HG03342 (cell line): ENCODE results near the gene ZNF281.
"Not testable (repeated sequence)": the region's sequence is repeated elsewhere in the genome, so short reads cannot be mapped to it uniquely, and the experiment has no call there.

Experiments
- ATAC-seq: cut with Tn5 transposase; IDR thresholded peaks from one replicate; pipeline ENCODE4 v1.9.1; 2021; ENCODE audit warnings: mild to moderate bottlenecking, moderate library complexity; ENCODE audit not compliant: unreplicated experiment

Gene ZNF281

DNA sequence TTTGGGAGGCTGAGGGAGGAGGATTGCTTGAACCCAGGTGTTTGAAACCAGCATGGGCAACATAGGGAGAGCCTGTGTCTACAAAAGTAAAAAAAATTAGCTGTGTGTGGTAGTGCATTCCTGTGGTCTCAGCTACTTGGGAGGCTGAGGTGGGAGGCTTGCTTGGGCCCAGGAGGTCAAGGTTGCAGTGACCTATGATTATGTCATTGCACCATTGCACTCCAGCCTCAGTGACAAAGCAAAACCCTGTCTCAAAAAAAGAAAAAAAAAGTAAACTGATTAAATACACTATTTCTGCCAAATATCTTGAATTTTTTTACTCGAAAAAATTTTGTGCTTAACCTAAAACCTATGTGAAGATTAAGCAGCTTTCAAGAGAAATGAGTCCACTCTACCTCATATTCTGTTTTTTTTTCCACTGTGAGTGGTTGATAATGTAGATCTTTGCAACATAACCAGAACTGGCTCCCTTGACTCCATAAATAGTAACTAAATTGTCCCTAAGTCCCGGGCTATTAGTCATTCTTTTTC lies 19.4 kb upstream of the ZNF281 start:
- no peak for ATAC-seq

DNA sequence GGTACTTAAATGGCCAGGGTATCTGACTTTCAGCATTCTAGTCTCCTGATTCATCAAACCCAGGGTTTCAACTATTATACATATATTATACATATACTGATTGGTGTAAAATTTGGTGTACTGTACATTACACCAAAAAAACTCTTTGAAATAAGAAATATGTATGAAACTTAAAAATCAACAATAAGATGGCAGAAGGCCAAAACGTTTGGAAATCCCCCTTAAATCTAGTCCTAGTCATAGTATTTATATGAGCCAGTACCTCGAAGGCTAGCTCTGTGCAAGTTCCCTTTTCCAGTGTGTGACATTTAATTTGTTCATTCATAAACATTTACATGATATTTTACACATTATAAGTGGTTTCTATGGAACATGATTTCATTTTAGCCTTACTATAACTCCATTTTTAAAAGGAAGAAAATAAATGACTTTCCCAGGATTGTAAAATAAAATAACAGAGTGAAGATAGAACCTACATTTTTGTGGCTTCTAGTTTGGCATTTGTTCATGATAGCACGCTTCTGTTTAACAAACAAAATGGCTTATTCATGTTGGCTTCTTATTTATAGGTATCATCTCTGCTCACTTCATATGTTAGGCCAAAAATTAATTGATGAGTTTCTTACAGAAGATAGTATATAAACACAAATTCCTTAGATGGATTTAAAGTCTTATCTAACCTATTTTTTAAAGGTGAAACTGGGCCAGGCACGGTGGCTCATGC lies 18.8 kb upstream of the ZNF281 start:
- no peak for ATAC-seq

DNA sequence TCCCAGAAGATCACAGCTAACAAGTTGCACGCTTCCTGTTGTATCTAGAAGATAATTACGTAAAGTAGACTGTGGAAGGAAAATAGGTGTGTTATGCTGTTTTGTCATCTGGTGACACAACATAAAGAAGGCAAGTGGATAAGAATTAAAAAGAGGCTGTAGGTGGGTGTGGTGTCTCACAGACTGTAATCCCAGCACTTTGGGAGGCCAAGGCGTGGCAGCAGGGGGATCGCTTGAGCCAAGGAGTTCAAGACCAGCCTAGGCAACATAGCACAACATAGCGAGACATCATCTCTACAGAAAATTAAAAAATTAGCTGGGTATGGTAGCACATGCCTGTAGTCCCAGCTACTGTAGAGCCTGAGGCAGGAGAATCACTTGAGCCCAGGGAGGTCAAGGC lies 17.9 kb upstream of the ZNF281 start:
- ATAC-seq: no peak

DNA sequence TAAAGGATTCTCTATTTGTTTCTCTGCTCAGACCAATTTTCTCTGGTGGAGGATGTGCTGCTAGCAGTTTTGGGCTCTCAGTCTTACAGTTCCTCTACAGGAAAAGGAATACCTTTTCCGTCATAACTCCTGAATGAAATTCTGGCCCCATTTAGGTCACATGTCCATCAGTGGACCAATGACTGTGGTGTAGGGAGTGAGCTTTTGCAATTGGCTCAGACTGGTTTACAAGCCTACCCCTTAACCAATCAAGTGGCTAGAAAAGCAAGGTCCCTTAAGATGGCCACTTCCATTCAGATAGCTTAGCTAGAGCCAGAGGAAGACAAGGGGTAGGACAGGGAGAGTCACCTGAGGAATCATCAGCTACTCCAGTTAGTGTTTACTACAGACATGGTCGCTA lies 16.4 kb upstream of the ZNF281 start:
- no peak for ATAC-seq

DNA sequence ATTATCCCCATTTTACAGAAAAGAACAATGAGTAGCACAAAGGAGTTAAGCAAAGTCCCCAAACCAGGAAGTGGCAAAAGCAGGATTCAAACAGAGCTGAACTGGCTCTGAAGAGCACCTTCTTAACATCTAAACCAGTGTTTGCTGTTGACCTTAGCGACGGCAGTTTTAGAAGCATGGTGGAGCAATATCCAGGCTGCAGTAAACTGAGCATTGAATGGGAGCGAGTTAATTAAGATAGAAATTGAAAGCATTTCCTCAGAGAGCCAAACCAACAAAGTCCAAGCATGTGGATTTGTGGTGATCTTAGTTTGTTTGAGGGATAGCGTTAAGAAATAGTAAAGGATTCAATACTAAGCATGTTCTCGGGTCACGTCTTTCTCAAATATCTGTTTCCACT lies 13.4 kb upstream of the ZNF281 start:
- no peak for ATAC-seq

DNA sequence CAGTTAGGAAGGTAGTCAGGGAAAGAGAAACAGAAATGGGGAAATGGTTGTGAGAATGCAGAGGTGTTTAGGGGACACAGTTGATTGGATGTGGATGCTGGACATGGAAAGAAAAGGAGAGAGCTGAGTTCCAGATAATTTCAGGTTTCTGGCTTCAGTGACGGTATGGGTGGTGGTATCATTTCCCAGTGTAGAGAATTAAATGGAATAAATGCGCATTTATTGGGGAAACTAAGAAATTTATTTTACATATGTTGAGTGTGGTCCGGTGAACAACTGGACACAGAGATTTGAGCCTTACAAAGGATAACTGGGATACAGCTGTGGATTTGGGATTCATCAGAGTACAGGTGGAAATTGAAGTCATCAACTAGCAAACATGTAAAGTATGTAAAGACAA lies 12.4 kb upstream of the ZNF281 start:
- ATAC-seq: no peak

DNA sequence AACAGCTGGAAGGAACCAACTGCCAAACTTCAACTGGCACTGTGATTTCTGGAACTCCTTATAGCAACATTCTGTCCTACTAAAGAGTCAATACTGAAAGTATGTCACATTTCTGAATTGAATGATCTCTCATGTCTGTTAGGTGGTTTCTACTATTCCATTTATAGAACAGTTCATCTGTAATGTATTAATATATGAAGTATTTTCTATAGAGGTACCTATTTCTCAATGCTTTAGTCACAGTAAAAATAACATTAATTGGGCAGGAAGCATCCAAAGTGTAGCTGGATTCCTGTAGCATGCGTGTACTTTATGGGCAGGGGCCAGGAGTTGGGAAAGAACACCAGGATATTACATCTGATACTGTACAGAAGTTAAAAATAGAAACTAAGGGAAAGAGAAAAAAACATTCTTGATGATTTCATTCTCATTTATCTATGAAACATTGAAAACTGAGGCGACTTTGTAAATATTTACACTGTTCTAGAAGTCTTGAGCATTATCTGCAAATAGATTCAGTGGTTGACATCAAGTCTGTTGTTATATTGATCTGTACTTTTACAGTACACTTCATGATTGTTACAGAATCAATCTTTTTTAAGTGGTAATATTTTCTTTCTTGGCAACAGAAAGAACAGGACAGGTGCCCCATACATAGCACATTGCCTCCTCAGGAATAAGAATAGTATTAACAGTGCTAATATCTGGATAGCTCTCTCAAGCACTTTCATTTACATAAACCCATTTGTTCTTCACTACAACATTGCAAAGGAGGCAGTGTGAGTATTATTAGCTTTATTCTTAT lies 6.2 kb upstream of the ZNF281 start:
- peak; percentile 77 for ATAC-seq

DNA sequence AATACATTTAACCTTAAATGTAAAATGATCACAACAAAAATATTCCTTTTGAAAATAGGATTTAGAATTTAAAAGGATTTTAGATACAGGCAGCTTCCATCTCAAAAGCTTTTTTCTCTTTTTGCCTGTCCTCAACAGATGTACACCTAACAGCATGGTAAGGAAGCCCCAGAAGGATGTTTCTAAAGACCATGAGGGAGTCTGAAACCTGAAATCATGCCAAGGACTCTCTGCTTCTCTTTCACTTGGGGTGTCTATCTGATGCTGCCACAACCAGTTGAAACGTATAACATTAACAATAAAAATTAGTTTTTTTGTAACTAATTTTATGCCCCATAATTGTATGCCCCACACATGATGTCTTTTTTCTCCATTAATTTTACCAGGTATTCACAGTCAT lies 5.4 kb upstream of the ZNF281 start:
- peak; percentile 63 for ATAC-seq

DNA sequence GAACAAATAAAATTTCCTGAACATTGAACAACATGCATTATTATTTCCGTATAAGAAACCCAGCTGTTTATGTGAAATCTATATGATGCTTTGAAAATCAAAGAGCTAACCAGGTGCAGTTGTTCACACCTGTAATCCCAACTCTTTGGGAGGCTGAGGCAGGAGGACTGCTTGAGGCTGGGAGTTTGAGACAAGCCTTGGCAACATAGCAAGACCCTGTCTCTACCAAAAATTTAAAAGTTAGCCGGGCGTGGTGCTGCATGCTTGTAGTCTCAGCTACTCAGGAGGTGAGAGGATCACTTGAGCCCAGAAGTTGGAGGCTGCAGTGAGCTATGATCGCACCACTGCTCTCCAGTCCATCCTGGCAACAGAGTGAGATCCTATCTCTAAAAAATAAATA lies 4.8 kb upstream of the ZNF281 start:
- ATAC-seq: no peak

DNA sequence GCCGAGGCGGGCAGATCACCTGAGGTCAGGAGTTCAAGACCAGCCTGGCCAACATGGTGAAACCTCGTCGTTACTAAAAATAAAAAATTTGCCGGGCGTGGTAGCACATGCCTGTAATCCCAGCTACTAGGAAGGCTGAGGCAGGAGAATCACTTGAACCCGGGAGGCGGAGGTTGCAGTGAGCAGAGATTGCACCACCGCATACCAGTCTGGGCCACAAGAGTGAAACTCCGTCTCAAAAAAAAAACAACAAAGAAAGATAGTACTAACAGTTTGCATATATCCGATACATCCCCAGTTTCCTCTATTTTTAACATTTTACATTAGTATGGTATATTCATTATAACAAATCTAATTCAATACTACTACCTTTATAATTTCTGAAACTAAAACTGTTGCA lies 3.9 kb upstream of the ZNF281 start:
- ATAC-seq: not testable (repeated sequence)

DNA sequence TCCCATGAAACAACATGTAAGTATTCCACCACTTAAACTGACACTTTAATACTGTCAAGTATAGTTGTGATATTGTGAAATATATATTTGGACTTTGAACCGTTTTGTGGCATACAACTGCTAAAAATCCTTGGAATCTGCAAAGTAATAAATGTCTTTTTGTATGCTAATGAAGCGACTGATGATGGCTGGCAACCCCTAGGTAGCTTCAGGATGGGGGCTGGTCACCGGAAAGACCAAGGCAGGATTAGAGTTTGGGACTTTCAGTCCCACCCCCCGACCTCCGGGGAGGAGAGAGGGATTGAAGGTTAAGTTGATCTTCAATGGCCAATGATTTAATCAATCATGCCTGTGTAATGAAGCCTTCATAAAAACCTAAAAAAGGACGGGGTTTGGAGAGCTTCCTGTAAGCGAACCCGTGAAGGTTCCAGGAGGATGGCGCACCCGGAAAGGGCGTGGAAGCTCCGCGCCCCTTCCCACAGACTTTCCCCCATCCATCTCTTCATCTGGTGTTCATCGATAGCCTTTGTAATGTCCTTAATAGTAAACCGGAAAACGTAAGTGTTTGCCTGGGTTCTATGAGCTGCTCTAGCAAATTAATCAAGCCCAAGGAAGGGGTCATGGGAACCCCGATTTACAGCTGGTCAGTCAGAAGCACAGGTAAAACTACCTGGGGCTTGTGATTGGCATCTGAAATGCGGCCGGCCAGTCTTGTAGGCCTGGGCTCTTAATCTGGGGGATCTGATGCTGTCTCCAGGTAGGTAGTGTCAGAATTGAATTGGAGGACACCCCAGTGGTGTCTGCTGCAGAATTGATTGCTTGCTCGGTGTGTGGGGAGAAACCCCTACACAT lies 1.8 kb upstream of the ZNF281 start:
- no peak for ATAC-seq

DNA sequence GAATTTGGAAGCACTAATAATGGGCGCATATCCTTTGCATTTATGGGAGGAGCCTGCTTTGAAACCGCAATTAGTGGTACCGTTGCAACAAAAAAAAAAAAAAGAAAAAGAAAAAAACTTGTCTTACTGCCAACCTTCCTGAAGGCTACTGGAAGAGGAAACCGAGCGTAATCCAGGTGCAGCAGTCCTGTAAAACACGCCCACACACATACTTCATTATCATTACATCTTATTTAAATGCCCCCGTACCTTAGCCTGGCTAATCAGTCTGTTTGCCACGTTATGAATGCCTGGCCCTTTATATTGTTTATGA lies 686 bp upstream of the ZNF281 start:
- peak; percentile 16 for ATAC-seq

DNA sequence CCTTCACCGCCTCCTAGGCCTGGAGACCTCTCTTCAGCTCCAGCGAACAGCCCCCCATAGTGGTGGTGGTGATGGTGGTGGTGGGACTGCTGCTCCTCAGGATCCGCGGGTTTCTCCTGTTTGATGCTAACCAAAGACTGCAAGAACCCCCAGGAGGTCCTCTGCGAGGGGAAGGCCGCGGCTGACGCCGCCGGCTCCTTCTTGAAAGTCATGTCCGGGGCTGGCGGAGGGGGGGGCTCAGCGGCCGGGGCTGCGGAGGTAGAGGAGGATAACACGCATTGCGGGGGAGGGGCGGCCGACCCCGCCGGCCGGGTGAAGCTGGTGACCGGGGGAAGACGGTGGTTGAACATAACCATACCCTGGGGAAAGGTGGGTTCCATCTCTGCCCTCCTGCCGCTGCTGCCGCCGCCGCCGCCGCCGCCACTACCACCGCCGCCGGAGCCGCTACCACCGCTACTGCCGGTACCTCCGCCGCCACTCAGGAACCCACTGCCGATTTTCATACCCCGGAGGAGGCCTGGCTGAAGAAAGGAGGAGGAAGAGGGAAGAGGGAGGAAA lies 554 bp downstream of the ZNF281 start:
- peak; percentile 23 for ATAC-seq

DNA sequence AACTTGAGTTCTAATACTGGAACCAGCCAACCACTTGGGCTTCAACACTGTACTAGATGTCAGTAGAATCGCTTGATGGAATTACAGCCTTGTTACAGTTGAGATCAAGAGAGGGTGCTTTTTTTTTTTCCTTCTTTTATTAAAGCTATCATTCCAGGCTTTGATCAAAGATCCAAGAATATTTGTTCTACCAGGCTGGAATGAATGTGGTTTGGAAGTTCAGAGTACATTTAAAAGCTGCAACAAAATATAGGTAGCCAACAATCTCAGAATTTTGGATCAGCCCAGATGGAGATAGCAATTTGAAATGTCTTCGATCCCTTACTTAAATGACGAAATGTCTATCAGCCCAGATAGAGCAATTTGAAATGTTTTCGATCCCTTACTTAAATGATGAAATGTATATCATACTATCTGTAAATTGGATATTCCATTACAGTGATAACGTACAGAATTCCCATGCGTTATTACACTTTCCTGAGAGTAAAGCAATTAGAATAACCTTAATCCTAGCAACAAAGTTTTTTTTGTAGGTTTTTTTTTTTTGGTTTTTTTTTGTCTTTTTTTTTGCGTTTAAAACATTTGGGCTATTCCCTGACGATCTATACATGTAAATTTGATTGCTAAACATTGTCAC lies 3.6 kb downstream of the ZNF281 start:
- ATAC-seq: no peak

DNA sequence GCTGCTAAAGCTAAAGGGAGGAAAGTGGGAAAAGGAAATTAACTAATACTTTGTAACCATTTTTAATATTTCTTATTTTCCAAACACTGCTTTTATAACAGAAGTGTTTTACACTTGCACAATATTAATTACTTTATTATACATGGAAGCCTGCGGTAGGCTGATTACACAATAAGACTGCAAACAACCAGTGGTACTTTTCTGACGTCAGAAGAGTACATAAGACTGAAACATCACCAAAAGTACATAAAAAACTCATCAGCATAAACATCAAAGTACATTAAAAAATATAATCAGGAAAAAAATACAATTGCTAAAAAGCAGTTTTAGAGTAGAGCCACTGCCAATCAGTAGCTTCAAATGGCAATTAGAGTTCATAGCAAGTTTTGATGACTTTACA lies 4.6 kb downstream of the ZNF281 start:
- ATAC-seq: no peak

DNA sequence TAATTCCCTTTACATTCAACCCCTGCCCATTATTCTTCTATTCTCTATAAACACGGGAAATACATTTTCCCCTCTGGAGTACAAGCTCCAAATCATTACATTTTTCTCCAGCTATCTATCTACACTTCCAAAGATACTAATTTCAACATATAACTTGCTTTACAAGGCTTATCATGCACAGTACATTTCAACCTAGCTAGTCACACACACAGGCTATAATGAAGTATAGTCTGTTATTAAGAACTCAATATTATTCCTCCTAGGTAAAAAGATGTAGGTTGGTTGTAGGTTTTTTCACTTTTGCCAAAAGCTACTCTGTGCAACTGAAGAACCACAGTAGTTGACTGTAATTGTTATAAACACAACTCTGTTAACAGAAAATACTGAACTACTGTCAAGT lies 8.1 kb downstream of the ZNF281 start:
- no peak for ATAC-seq

DNA sequence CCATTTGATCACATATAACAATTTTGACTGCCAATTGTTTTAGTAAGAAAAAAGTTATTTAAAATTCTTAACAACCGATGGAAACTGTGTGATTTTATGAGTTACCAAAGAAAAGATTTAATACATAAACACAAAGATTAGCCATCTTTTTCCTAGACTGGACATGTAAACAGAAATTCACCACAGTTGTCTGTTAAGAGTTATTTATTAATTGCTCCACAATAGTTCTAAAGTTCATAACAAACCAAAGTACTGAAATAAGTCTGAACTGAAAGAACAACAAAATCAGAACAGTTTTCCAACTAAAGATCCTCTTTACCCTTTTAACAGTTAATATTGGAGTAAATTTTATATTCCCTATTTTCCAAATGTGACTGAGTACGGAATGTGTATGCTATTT lies 8.6 kb downstream of the ZNF281 start:
- ATAC-seq: no peak

DNA sequence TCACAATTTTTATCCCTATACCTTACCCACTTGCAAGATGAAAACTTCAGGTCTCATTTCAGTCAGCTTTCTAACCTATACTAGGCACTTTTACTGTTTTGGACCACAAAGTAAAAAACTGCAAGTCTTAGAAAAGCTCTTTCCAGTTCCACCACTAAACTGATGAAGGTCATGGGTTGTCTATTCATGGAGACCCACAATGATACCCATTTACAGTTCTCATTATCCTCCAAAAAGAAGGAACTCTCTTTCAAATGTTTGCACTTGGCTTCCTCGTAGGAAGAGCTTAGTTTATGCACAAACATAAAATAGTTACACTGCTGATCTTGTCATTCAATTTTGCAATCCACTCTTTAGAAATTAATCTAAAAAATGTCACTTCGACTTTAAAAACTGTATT lies 9.3 kb downstream of the ZNF281 start:
- ATAC-seq: no peak

DNA sequence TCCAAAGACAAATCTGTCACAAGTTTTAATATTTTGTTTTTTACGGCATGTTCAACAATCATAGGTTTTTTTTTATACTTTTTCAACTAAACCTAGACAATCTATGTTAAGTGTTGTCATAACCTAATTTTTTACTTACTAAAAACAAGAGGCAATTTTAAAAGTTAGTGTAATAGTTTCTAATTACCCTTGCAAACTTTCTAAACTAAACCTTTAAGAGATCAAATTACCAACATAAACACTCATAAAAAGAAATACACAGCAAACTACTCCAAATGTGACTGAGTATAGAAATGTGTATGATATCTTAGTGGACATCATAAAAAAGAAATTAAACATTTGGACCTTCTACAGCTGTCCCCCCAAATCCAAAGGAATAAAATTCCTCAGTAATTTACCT lies 10.0 kb downstream of the ZNF281 start:
- ATAC-seq: no peak

DNA sequence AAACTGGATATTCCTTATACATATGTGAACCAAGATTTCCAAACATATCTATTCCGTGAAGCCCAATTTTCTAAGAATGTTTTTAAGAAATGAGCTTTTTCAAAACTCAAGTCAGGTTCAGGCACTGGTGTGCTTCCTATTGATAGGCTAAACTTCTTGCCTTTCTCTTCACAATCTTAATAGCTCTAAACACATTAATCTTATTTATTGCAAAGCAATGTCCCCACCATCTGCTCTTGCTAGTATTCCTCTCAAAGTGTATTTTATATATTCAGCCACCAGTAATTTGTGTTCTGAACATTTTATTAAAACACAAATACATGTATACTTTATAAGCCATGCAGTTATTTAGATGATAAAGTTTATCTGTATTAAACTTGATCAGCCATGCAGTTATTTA lies 11.5 kb downstream of the ZNF281 start:
- no peak for ATAC-seq
